Hepatocyte (in vitro differentiated cells): ENCODE results near the gene PHF1. TPM values are rescaled to one million over a fixed set of nuclear protein-coding genes. Genes with fewer than 3 reads are reported as not detected.

ENCODE experiments used
- DNase-seq: peaks from one replicate; pipeline ENCODE4 v3.0.0-alpha.2; 2016; ENCODE audit warnings: low spot score
- H2AFZ ChIP-seq: fragments of 200-600 bp; sonication (generic); 2 replicates; pipeline ENCODE4 v1.6.0; 2016; ENCODE audit warnings: antibody characterized with exemption, mild to moderate bottlenecking
- H3K27ac ChIP-seq: fragments of 200-600 bp; sonication (generic); 2 replicates; pipeline ENCODE4 v1.5.1; 2016; ENCODE audit warnings: mild to moderate bottlenecking
- H3K27me3 ChIP-seq: fragments of 200-600 bp; sonication (generic); 2 replicates; pipeline ENCODE4 v1.6.1; 2016
- H3K36me3 ChIP-seq: fragments of 200-600 bp; sonication (generic); replicated peaks from 2 replicates; pipeline ENCODE4 v1.5.1; 2016; ENCODE audit warnings: low read depth; ENCODE audit not compliant: insufficient read depth
- H3K4me1 ChIP-seq: fragments of 200-600 bp; sonication (generic); 2 replicates; pipeline ENCODE4 v1.5.1; 2016; ENCODE audit warnings: mild to moderate bottlenecking, moderate library complexity; ENCODE audit not compliant: insufficient read depth
- H3K4me2 ChIP-seq: fragments of 200-600 bp; sonication (generic); 2 replicates; pipeline ENCODE4 v1.6.0; 2016
- H3K4me3 ChIP-seq: fragments of 200-600 bp; sonication (generic); 2 replicates; pipeline ENCODE4 v1.5.1; 2016; ENCODE audit warnings: mild to moderate bottlenecking
- H3K79me2 ChIP-seq: fragments of 200-600 bp; sonication (generic); 2 replicates; pipeline ENCODE4 v1.6.0; 2017; ENCODE audit warnings: mild to moderate bottlenecking
- H3K9me2 ChIP-seq: fragments of 200-600 bp; sonication (generic); replicated peaks from 2 replicates; pipeline ENCODE4 v1.6.0; 2017; ENCODE audit warnings: mild to moderate bottlenecking; ENCODE audit not compliant: insufficient read depth
- H3K9me3 ChIP-seq: fragments of 200-600 bp; sonication (generic); 2 replicates; pipeline ENCODE4 v1.5.1; 2016; ENCODE audit warnings: low read depth, mild to moderate bottlenecking
- H4K20me1 ChIP-seq: fragments of 200-600 bp; sonication (generic); 2 replicates; pipeline ENCODE4 v1.6.0; 2016; ENCODE audit warnings: mild to moderate bottlenecking; ENCODE audit not compliant: insufficient read depth, poor library complexity, severe bottlenecking
- EZH2 ChIP-seq: fragments of 200-600 bp; sonication (generic); IDR thresholded peaks from 2 replicates; pipeline ENCODE4 v1.6.1; 2016; ENCODE audit warnings: antibody characterized with exemption, mild to moderate bottlenecking, borderline replicate concordance
- EZH2phosphoT487 ChIP-seq: fragments of 200-600 bp; sonication (generic); IDR thresholded peaks from one replicate; pipeline ENCODE4 v1.6.1; 2018; ENCODE audit warnings: antibody characterized with exemption, mild to moderate bottlenecking, low read depth, moderate library complexity; ENCODE audit not compliant: unreplicated experiment, severe bottlenecking
- WGBS: methylation state at CpG from one replicate; pipeline ENCODE4 v1.1.6; 2016; ENCODE audit warnings: low lambda C conversion rate; ENCODE audit errors: missing lambda C conversion rate; 5-methylcytosine and 5-hydroxymethylcytosine counted together
- polyA plus RNA-seq: library from polyadenylated mRNA; unstranded; fragments of >200 nt; fragmentation: Nextera tagmentation; extraction: Ambion mirVana; gene quantifications from 2 replicates; pipeline ENCODE4 v1.2.1, GENCODE V29; 2016
- total RNA-seq: library from RNA; depleted of rRNA; stranded (reverse); fragments of >200 nt; gene quantifications from 2 replicates; pipeline ENCODE4 v1.2.3, GENCODE V29; 2014
- TF ChIP-seq, protein P1 (sequence below): fragments of 200-600 bp; sonication (generic); IDR thresholded peaks from 2 replicates; pipeline ENCODE4 v1.5.1; 2016; ENCODE audit warnings: antibody characterized with exemption, mild to moderate bottlenecking; ENCODE audit not compliant: poor library complexity

PHF1 gene
- total and polyA plus RNA-seq, 2 experiments from 2014 or later, result 37.2 to 42.4 TPM

GRCh38 chr6:33432546-33432945 lies 21.7 kb downstream of the PHF1 start:
- Histone ChIP-seq H3K27ac (no peak overlapping the region), H3K4me1 (peaks cover 34% of the 10 kb centered on the region), H3K4me2 (no peak overlapping the region), H3K9me2 (no peaks in the 10 kb centered on the region), H3K4me3 (no peak overlapping the region), H2AFZ (no peak overlapping the region), H3K36me3 (no peaks in the 10 kb centered on the region), H4K20me1 (no peaks in the 10 kb centered on the region), H3K79me2 (peaks cover 38% of the 10 kb centered on the region), H3K9me3 (no peaks in the 10 kb centered on the region), H3K27me3 (no peaks in the 10 kb centered on the region)
- no peak for DNase-seq
- WGBS, result 67% methylated on average over 10 of the region's 10 CpGs
- TF ChIP-seq EZH2phosphoT487, result no peak
- TF ChIP-seq, protein P1, sequence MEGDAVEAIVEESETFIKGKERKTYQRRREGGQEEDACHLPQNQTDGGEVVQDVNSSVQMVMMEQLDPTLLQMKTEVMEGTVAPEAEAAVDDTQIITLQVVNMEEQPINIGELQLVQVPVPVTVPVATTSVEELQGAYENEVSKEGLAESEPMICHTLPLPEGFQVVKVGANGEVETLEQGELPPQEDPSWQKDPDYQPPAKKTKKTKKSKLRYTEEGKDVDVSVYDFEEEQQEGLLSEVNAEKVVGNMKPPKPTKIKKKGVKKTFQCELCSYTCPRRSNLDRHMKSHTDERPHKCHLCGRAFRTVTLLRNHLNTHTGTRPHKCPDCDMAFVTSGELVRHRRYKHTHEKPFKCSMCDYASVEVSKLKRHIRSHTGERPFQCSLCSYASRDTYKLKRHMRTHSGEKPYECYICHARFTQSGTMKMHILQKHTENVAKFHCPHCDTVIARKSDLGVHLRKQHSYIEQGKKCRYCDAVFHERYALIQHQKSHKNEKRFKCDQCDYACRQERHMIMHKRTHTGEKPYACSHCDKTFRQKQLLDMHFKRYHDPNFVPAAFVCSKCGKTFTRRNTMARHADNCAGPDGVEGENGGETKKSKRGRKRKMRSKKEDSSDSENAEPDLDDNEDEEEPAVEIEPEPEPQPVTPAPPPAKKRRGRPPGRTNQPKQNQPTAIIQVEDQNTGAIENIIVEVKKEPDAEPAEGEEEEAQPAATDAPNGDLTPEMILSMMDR, result no peak
- TF ChIP-seq EZH2, result no peak

- no peaks in the 10 kb centered on the region for H3K9me3 ChIP-seq
- no peaks in the 10 kb centered on the region for H4K20me1 ChIP-seq
- H3K4me2 ChIP-seq, result peak overlapping the region; percentile 51
- no peaks in the 10 kb centered on the region for H3K27me3 ChIP-seq
- H3K4me1 ChIP-seq, result peaks cover 34% of the 10 kb centered on the region
- H2AFZ ChIP-seq, result no peak overlapping the region
- 100% methylated on average over 1 of the region's 1 CpG for WGBS
- H3K36me3 ChIP-seq, result no peaks in the 10 kb centered on the region
- H3K79me2 ChIP-seq, result peaks cover 37% of the 10 kb centered on the region
- H3K9me2 ChIP-seq, result no peaks in the 10 kb centered on the region
- DNase-seq, result no peak
- TF ChIP-seq, protein P1, result no peak
- no peak for TF ChIP-seq EZH2
- TF ChIP-seq EZH2phosphoT487, result no peak
- H3K27ac ChIP-seq, result peak overlapping the region; percentile 34
- H3K4me3 ChIP-seq, result no peak overlapping the region
Measured at GRCh38 chr6:33433001-33433543, 22.3 kb downstream of the PHF1 start.

GRCh38 chr6:33433544-33434191 lies 22.9 kb downstream of the PHF1 start:
- TF ChIP-seq, protein P1, result no peak
- TF ChIP-seq EZH2phosphoT487 (no peak), EZH2 (no peak)
- Histone ChIP-seq H3K79me2 (peaks cover 31% of the 10 kb centered on the region), H3K9me3 (no peaks in the 10 kb centered on the region), H3K36me3 (no peaks in the 10 kb centered on the region), H4K20me1 (no peaks in the 10 kb centered on the region), H2AFZ (no peak overlapping the region), H3K4me3 (no peak overlapping the region), H3K4me1 (peaks cover 28% of the 10 kb centered on the region), H3K9me2 (no peaks in the 10 kb centered on the region), H3K4me2 (peak overlapping the region; percentile 51), H3K27me3 (no peaks in the 10 kb centered on the region), H3K27ac (peak overlapping the region; percentile 37)
- 32% methylated on average over 6 of the region's 17 CpGs for WGBS
- peak; percentile 73 for DNase-seq
